HG03378 (cell line): ENCODE results near the gene PRB3.

Experiments used
- ATAC-seq: cut with Tn5 transposase; IDR thresholded peaks from one replicate; pipeline ENCODE4 v1.9.1; 2021; ENCODE audit warnings: mild to moderate bottlenecking, moderate library complexity; ENCODE audit not compliant: unreplicated experiment

Gene PRB3

GRCh38 chr12:11269607-11270006, at the start of gene PRB3:
Gene PRB3 (minus strand): TSS chr12:11269707. CDS start chr12:11269669, 38 bp downstream.
- ATAC-seq, result no peak

GRCh38 chr12:11310336-11310735, 40.8 kb upstream of the PRB3 start, which contains the start of gene PRB4:
Gene PRB4 (minus strand): TSS chr12:11310436. CDS start chr12:11310398, 38 bp downstream.
- no peak for ATAC-seq

- ATAC-seq, result no peak
Observed at GRCh38 chr12:11307143-11307542, 37.6 kb upstream of the PRB3 start.

GRCh38 chr12:11273449-11273848, 3.9 kb upstream of the PRB3 start:
- no peak for ATAC-seq

- no peak for ATAC-seq
Observed at GRCh38 chr12:11264501-11264900, 5.0 kb downstream of the PRB3 start.

GRCh38 chr12:11246489-11246888, 23.0 kb downstream of the PRB3 start:
- no peak for ATAC-seq

- no peak for ATAC-seq
Observed at GRCh38 chr12:11242656-11243055, 26.9 kb downstream of the PRB3 start.

- no peak for ATAC-seq
Observed at GRCh38 chr12:11240348-11240930, 29.1 kb downstream of the PRB3 start.

GRCh38 chr12:11238275-11238674, 31.2 kb downstream of the PRB3 start:
- ATAC-seq, result no peak

- no peak for ATAC-seq
Observed at GRCh38 chr12:11233532-11233931, 36.0 kb downstream of the PRB3 start.

- peak; percentile 73 for ATAC-seq
Observed at GRCh38 chr12:11228296-11228879, 41.1 kb downstream of the PRB3 start.

- ATAC-seq, result no peak
Observed at GRCh38 chr12:11227373-11227772, 42.1 kb downstream of the PRB3 start.
